GM21723 (cell line): ENCODE data around the gene CYRIA.

ENCODE experiments used
- ATAC-seq: cut with Tn5 transposase; IDR thresholded peaks from one replicate; pipeline ENCODE4 v1.9.1; 2021; ENCODE audit warnings: mild to moderate bottlenecking, moderate library complexity; ENCODE audit not compliant: unreplicated experiment

The CYRIA gene

GRCh38 chr2:16652296-16653082 lies 13.1 kb downstream of the CYRIA start:
- ATAC-seq = no peak

GRCh38 chr2:16650287-16651249 lies 15.1 kb downstream of the CYRIA start:
- no peak for ATAC-seq

GRCh38 chr2:16649353-16650286 lies 16.0 kb downstream of the CYRIA start:
- no peak for ATAC-seq

GRCh38 chr2:16647992-16648617 lies 17.5 kb downstream of the CYRIA start:
- ATAC-seq = no peak

- ATAC-seq = no peak
These were observed 19.7 kb downstream of the CYRIA start for GRCh38 chr2:16645775-16646559.

GRCh38 chr2:16645088-16645487 lies 20.5 kb downstream of the CYRIA start:
- ATAC-seq = no peak

GRCh38 chr2:16644221-16644925 lies 21.3 kb downstream of the CYRIA start:
- ATAC-seq = no peak

- no peak for ATAC-seq
These were observed 22.5 kb downstream of the CYRIA start for GRCh38 chr2:16643099-16643498.

GRCh38 chr2:16642088-16642487 lies 23.5 kb downstream of the CYRIA start:
- ATAC-seq = no peak

GRCh38 chr2:16641509-16641908 lies 24.1 kb downstream of the CYRIA start:
- no peak for ATAC-seq

GRCh38 chr2:16640867-16641266 lies 24.8 kb downstream of the CYRIA start:
- ATAC-seq = no peak

- no peak for ATAC-seq
These were observed 25.5 kb downstream of the CYRIA start for GRCh38 chr2:16640001-16640700.

- no peak for ATAC-seq
These were observed 26.2 kb downstream of the CYRIA start for GRCh38 chr2:16639431-16639830.

GRCh38 chr2:16638946-16639345 lies 26.7 kb downstream of the CYRIA start:
- ATAC-seq = no peak

- ATAC-seq = no peak
These were observed 28.3 kb downstream of the CYRIA start for GRCh38 chr2:16637304-16637703.

GRCh38 chr2:16635791-16636699 lies 29.6 kb downstream of the CYRIA start:
- no peak for ATAC-seq
